ENCODE measurements around the gene KMT5B.

Gene KMT5B

DNA sequence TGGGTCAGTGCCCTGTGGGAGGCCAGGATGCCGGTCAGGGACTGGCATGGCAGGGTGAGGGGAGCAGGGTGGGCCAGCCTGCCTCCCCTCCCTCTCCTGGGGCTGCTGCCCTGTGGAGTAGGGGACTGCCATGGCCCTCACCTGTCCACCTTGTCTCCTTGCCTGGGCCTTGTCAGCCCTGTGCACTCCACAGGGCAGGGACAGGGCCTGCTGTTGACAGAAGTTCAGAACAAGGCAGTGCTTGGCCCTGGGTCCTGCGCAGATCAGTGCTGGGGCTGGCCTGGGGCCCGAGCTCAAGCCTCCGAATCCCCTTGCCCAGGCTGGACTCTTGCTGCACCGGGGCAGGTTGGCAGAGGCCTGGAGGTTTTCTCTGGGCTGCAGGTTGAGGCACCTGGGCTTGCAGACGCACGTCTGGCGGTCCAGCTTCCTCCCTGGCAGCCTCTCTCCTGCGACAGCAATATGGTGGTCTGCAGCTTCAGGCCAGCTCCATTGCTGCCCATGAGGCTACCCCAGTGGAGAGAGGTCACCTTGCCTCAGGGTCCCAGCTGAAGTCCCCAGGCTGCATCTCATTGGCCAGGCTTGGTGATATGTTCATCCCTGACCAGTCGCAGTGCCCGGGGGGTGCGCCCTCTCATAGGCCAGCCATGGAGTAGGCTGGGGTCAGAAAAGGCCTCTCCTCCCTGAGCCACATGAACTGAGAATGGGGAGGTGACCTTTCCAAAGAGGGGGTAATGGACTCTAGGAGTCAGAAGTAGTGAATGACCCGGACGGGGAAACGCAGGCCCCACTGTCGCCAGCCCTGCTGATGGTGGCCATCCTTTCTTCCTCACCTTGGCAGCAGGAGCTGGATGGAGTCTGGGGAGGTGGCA lies 70.4 kb downstream of the KMT5B start:
- DNase-seq, result no peak

GRCh38 chr11:68142028-68142412 lies 71.1 kb downstream of the KMT5B start:
- no peak for DNase-seq

DNA sequence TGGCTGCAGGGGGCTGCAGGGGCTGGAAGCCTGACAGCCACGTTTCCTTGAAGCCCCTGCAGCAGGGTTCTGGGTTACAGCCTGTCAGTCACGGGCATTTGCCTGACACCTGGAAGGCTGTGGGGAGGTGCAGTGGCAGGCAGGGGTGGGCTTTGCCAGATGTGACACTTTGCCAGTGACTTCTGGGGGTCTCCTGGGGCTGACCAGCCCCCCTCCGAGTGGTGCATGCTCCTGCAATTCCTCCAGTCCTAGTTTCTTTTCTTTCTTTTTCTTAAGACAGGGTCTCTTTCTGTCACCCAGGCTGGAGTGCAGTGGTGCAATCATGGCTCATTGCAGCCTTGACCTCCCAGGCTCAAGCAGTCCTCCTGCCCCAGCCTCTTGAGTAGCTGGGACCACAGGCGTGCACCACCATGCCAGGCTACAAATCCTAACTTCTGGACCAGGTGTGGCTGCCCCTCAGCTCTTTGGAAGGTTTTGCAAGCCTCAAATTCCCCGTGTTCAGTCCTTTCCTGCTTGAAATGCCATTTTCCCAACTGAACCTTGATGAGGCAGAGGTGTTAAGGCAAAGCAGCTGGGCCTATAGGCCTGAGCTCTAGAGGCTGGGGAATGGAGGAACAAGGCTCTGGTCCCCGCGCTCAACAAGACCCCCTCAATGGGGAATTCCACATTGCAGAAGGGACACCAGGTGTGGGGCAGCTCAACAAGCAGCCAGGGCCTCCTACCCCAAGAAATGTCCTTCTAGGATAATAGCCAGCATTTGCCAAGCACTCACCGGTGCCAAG lies 71.7 kb downstream of the KMT5B start:
- DNase-seq, result no peak

GRCh38 chr11:68140496-68141245 lies 72.4 kb downstream of the KMT5B start:
- no peak for DNase-seq

DNA sequence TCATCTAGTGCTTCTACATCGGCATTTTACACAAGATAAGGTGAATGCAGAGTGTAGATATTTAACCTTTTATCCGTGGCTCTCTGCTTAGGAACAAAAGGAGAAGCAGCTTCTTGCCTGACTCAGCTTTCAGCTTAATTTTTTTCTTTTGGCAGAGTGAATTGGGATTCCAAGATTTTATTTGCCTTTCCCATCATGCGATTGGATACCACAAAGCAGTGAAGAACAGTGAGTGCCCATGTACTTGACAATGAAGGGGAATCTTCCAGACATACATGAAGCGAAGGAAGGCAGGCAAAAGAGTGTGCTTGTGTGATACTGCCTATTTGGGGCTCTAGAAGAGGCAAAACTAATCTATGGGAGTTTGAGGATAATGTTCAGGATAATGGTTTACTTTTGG lies 74.9 kb downstream of the KMT5B start:
- no peak for DNase-seq

DNA sequence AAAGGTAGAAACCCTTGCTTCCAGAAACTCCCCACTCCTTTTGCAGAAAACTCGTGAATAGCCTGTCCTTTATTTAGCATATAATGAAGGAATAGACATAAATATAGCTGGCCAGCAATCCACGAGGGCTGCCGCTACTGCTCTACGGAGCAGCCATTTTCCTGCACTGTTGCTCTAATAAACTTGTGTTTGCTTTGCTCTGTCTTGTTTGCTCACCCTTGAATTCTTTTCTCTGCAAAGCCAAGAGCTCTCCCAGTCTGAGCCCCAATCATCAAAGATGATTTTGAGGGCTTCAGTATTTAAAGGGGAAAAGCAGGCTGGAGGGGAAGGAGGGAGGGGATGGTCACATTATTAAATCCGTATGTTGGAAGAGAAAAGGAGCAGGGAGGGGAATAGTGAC lies 75.3 kb downstream of the KMT5B start:
- no peak for DNase-seq

DNA sequence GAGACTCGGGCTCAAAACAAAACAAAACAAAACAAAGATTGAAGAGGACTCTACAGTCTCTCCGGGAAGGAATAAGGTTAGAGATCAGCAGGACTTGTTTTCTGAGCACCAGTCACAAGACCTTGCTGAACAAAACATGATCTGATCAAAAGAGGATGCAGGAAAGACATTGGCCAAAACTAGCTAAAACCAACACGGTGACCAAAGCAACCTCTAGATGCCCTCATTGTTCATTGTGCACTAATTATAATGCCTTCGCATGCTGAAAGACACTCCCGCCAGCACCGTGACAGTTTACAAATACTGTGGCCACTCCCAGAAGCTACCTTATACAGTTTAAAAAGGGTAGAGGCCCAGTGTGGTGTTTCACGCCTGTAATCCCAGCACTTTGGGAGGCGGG lies 76.2 kb downstream of the KMT5B start:
- DNase-seq, result no peak

GRCh38 chr11:68135161-68135560 lies 77.9 kb downstream of the KMT5B start:
- no peak for DNase-seq

- DNase-seq, result no peak
Measured at GRCh38 chr11:68133761-68134160, 79.3 kb downstream of the KMT5B start.

GRCh38 chr11:68130121-68130520 lies 83.0 kb downstream of the KMT5B start:
- DNase-seq, result no peak

- DNase-seq, result no peak
Measured at GRCh38 chr11:68128682-68129327, 84.3 kb downstream of the KMT5B start.

DNA sequence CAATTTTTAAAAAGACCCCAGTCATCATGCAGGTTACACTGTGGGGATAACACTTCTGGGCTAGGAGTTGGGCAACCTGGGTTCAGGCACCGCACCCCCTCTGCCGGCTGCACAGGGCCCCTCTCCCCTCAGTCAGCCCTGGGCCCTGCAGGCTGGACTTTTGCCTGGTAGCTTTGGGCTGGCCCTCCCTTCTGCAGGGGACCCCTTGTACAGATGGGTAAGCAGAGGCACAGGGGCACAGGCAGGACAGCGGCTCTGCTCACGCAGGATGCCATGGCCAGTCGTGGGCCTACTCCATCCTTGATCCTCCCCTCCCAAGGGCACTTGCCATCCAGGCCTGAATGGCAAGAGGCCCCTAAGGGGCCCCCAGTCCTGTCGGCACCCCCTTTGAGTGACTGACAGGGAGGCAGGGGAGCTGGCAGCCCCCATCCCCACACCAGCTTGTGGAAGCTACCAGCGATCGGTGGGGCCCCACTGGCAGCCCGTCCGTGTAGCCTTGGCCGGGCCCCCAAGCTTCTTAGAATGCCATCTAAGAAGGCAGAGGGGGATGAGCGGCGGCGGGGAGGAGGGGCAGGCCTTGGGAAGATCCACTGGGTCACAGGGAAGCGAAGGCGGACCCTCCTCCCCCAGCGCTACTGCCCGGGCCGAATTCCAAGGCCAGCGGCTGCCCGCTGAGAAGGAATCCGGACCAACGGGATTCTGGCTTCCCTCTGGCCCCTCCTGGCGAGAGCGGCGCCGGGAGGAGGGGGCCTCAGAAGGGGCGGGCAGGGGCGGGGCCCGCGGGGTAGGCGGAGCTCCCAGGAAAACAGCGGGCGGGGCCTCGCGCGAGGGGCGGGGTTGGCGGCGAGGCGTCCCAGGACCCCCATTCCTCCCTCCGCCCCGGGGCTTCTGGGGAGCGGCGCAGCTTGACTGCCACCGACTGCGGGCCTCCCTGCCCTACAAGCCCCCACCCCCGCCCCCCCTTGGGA lies 85.1 kb downstream of the KMT5B start:
- DNase-seq, result no peak

DNA sequence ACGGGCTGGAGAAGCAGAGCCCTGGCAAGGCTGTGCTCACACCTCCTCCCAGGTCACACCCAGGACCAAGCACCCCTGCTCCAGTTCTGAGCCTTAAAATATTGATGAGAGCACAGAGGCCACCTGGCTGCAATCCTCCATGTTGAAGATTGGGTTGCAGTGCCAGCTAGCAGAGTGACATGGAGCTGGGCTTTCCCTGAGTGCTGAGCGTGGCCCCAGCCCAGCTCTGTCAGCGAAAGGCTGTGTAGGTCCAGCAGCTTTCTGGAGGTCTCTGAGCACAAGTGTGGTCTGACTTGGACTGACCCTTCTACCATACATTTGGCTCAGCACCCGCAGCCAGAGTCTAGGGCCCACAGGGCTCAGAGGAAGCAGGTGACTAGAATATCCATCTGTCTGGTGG lies 87.9 kb downstream of the KMT5B start:
- no peak for DNase-seq

DNA sequence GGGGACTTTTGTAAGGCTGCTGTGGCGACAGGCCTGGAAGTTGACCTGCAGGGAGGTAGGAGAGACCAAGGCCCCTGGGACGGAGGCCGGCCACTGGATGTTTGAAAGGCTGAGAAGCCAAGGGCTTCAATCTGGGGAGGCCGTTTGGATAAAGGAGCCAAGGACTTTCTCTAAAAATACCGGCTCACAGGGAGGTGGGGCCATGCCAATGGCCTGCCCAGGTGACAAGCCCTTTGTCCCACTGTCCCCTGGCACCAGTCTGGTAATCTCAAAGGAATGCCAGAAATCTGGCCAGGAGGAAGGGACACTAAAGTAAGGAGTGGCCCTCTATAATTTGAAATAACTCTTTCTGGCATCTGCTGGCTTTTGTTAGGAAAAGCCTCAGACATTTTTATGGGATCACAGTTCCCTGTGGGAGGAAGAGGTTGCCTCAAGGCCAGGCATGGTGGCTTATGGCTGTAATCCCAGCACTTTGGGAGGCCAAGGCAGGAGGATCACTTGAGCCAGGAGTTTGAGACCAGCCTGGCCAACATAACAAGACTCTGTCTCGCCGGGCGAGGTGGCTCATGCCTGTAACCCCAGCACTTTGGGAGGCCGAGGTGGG lies 90.1 kb downstream of the KMT5B start:
- DNase-seq, result no peak

- peak; percentile 22 for DNase-seq
Measured at GRCh38 chr11:68121067-68121899, 91.8 kb downstream of the KMT5B start, which contains the start of gene CHKA. Gene CHKA, minus strand, starts transcription at chr11:68121388. Its CDS starts 211 bp downstream, at chr11:68121177.

DNA sequence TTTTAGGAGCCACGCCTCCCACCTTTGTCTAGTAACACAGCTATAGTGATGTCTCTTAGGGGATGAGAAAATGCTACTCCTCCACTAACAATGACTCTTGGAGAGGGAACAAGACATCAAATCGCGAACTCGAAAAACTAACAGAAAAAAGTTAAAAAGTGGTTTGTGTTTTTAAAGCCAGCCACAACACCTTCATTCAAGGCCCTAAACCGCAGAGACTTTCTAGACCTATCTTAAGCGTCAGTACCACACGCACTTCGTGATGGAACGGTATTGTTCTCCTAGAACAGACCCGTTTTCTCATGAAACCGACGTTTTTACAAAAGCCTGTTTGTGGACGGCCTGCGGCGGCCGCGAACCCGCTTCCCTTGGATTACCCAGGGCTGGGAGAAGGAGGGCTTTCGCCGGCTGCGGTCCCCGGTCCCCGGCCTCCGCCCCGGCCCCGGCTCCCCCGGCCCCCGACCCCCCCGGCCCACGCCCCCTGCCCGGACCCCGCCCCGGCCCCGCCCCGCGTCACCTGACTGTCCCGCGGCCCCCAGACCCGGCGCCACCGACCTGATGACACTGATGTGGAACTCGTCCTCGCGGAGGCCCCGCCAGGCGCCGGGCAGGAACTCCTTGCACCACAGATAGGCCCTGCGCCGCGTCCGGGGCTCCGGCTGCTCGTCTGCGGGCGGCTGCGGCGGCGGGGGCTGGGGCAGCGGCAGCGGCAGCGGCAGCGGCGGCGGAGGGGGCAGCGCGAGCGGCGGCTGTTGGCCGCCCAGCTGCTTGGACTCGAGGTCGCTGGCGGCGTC lies 92.6 kb downstream of the KMT5B start:
- DNase-seq, result no peak

GRCh38 chr11:68118706-68119448 lies 94.2 kb downstream of the KMT5B start:
- no peak for DNase-seq

DNA sequence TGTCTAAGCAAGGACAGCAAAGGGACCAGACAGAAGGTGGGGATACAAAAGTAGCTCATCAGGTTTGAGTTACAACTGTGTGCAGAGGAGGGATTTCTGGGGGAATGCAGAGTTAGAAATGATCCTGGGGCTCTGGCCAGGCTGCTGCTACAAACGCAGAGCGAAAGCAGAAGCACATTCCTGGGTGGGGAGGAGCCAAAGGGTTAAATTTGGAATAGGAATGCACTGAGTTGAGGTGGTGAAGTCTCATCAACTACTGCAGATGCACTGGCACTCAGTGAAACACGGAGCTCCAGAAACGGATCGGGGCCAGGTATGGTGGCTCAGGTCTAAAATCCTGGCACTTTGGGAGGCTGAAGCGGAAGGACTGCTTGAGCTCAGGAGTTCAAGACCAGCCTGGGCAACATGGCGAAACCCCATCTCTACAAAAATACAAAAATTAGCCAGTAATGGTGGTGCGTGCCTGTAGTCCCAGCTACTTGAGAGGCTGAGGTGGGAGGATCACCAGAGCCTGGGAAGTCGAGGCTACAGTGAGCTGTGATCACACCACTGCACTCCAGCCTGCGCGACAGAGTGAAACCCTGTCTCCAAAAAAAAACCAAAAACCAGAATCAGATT lies 95.1 kb downstream of the KMT5B start:
- DNase-seq, result no peak
